ENCODE results near the gene INSR. TPM values are rescaled to one million over a fixed set of nuclear protein-coding genes. Genes with fewer than 3 reads are reported as not detected.
A peak's percentile ranks its signal among the peaks of the same experiment; 100 is the strongest.

INSR gene
- total and polyA plus RNA-seq, 2 donors (not counting 3 experiments of a cell fraction or from before 2014, with no cell fraction given): 4.9 to 19.5 TPM

- TF ChIP-seq POLR2A (IDR thresholded peaks at IDR 0.05; ENCODE audit: low read depth, low read length) (no peak), EZH2 (IDR thresholded peaks at IDR 0.05; ENCODE audit: borderline replicate concordance, low read depth, low read length, severe bottlenecking) (no peak), CTCF (IDR thresholded peaks at IDR 0.05; ENCODE audit: extremely low read depth in 1 of 2, insufficient read depth in 1 of 2, low read depth in 1 of 2, low read length in 2 of 2) (no peak), MAX (IDR thresholded peaks at IDR 0.05; ENCODE audit: insufficient read depth, insufficient read length) (no peak), POLR2AphosphoS5 (IDR thresholded peaks at IDR 0.05; ENCODE audit: insufficient read depth, low read depth, low read length) (no peak), JUN (IDR thresholded peaks at IDR 0.05; ENCODE audit: borderline replicate concordance, insufficient read depth, insufficient read length, low read depth) (no peak), FOS (IDR thresholded peaks at IDR 0.05; ENCODE audit: borderline replicate concordance, insufficient read depth, low read length) (no peak), GATA2 (IDR thresholded peaks at IDR 0.05; ENCODE audit: insufficient read depth, insufficient read length, low read depth, low read length) (no peak), MYC (IDR thresholded peaks at IDR 0.05; ENCODE audit: low read depth, low read length) (no peak)
- no peak overlapping the region for H3K4me2 ChIP-seq (ENCODE audit: insufficient read depth, low read length)
- FAIRE-seq (no peak), DNase-seq (ENCODE audit: low read depth, low spot score) (peak; percentile 12)
- no peaks in the 10 kb centered on the region for H3K9me1 ChIP-seq (replicated peaks; ENCODE audit: control insufficient read depth, extremely low read depth, insufficient read depth, low read length)
- intact Hi-C loops (cut with micrococcal nuclease): no loop called here
- H2AFZ ChIP-seq (ENCODE audit: low read depth, low read length): no peak overlapping the region
- no peaks in the 10 kb centered on the region for H3K27me3 ChIP-seq (ENCODE audit: control insufficient read depth in 2 of 2, insufficient read depth in 2 of 2, low read length in 2 of 2)
- CTCF ChIA-PET: interaction anchor here (0.6 kb wide), 1 partner anchor 252 kb away, joined by 3 read pairs; no protein-coding TSS in a partner anchor
- no peak overlapping the region for H3K4me3 ChIP-seq (replicated peaks in 1 of 3; ENCODE audit: insufficient read depth in 1 of 3, low read depth in 1 of 3, low read length in 3 of 3)
- H3K9ac ChIP-seq (replicated peaks; ENCODE audit: extremely low read depth, insufficient read depth, low read length): no peak overlapping the region
- BruUV-seq (replicated peaks): no TSS peak
- peaks cover 12% of the 10 kb centered on the region for H3K4me1 ChIP-seq (ENCODE audit: control insufficient read depth, extremely low read depth, insufficient read depth, low read length)
- no peaks in the 10 kb centered on the region for H4K20me1 ChIP-seq (replicated peaks; ENCODE audit: control insufficient read depth, extremely low read depth, insufficient read depth, low read length)
- peaks cover 0 to 12% of the 10 kb centered on the region in 2 experiments for H3K36me3 ChIP-seq (ENCODE audit: control insufficient read depth in 2 of 2, extremely low read depth in 1 of 2, insufficient read depth in 2 of 2, low read length in 2 of 2)
- no peaks in the 10 kb centered on the region for H3K79me2 ChIP-seq (ENCODE audit: control insufficient read depth, insufficient read depth, low read length)
- dilution Hi-C loops (cut with MboI; ENCODE audit: extremely low pct_ligation_motif_present, low sequenced_read_pairs): no loop called here
- POLR2A ChIA-PET: no interaction called here
- H3K27ac ChIP-seq (ENCODE audit: insufficient read depth, low read depth, low read length): no peak overlapping the region
- no peaks in the 10 kb centered on the region for H3K9me3 ChIP-seq (replicated peaks; ENCODE audit: control insufficient read depth, insufficient read depth, low read length)
These were observed 169.4 kb downstream of the INSR start for GRCh38 chr19:7124782-7125181.

All from endothelial cell of umbilical vein (primary cell).